Mucosa of descending colon (tissue), 3 donors: ENCODE measurements around the gene ZFP69B. TPM values are rescaled to one million over a fixed set of nuclear protein-coding genes. Genes with fewer than 3 reads are reported as not detected.

Experiments used
- ATAC-seq: fragments of 200-7000 bp; cut with Tn5 transposase; one replicate; pipeline ENCODE4 v1.9.1; 2020; ENCODE audit warnings: mild to moderate bottlenecking, moderate library complexity
- DNase-seq, 3 donors: peaks; one replicate each; pipeline ENCODE4 v3.0.0-alpha.2; 2020
- H3K36me3 ChIP-seq: fragments of 200-600 bp; one replicate; pipeline ENCODE4 v1.8.0; 2021; ENCODE audit warnings: low read depth, mild to moderate bottlenecking
- H3K4me1 ChIP-seq: fragments of 200-600 bp; one replicate; pipeline ENCODE4 v1.8.0; 2021; ENCODE audit warnings: low read depth, mild to moderate bottlenecking
- H3K4me3 ChIP-seq: fragments of 200-600 bp; one replicate; pipeline ENCODE4 v1.8.0; 2021; ENCODE audit warnings: mild to moderate bottlenecking
- H3K9me3 ChIP-seq: fragments of 200-600 bp; one replicate; pipeline ENCODE4 v1.8.0; 2021; ENCODE audit warnings: mild to moderate bottlenecking
- CTCF ChIP-seq: fragments of 200-600 bp; IDR thresholded peaks from one replicate; pipeline ENCODE4 v1.8.0; 2022; ENCODE audit warnings: antibody characterized with exemption, mild to moderate bottlenecking
- intact Hi-C, 2 donors: fragments of 100-400 bp; cut with DNase I in 1 of 2; cut with micrococcal nuclease in 1 of 2; formaldehyde crosslinking; loops; one replicate each; pipeline versions ENCODE4 v1.11.0 to v1.11.1; 2022; cut with DNase I, micrococcal nuclease
- total RNA-seq, 3 donors: library from RNA; stranded (reverse); fragmentation: NEBNext Ultra II Directional in 2 of 3; extraction: Animal tissue kit (Norgen Biotek cat#: 25700) in 2 of 3; gene quantifications; one replicate each; pipeline versions ENCODE4 v1.2.1 to v1.2.4, GENCODE V29; 2021 to 2023
- donor health status: DM: no; HTN: no; CAD: no; lungs with moderate emphysema.
- donor health status: DM: no; HTN: no; CAD: no.
- donor health status: DM: no; HTN: yes; CAD: no.

Gene ZFP69B
- total RNA-seq, 3 donors from 2014 or later, result 1.4 to 2.1 (median 2.1) TPM

- Histone ChIP-seq H3K9me3 (peaks cover 100% of the 10 kb centered on the region), H3K4me3 (no peak overlapping the region), H3K4me1 (no peaks in the 10 kb centered on the region), H3K36me3 (no peaks in the 10 kb centered on the region)
- intact Hi-C loops, result no loop called here
- ATAC-seq, result no peak
- TF ChIP-seq CTCF, result no peak
- DNase-seq, result no peak
Measured at GRCh38 chr1:40462956-40463590, 12.8 kb downstream of the ZFP69B start.

- DNase-seq, result no peak
- Histone ChIP-seq H3K4me1 (no peaks in the 10 kb centered on the region), H3K4me3 (no peak overlapping the region), H3K9me3 (peaks cover 72% of the 10 kb centered on the region), H3K36me3 (no peaks in the 10 kb centered on the region)
- ATAC-seq, result no peak
- TF ChIP-seq CTCF, result no peak
- intact Hi-C loops, result no loop called here
Measured at GRCh38 chr1:40469327-40469726, 19.1 kb downstream of the ZFP69B start.

GRCh38 chr1:40475268-40475667 lies 25.0 kb downstream of the ZFP69B start:
- no peak overlapping the region for H3K4me3 ChIP-seq
- no peak for ATAC-seq
- intact Hi-C loops, result no loop called here
- DNase-seq, result no peak
- no peak for TF ChIP-seq CTCF
- H3K9me3 ChIP-seq, result peaks cover 28% of the 10 kb centered on the region
- H3K4me1 ChIP-seq, result peaks cover 6% of the 10 kb centered on the region
- H3K36me3 ChIP-seq, result no peaks in the 10 kb centered on the region

GRCh38 chr1:40476924-40477677 lies 26.8 kb downstream of the ZFP69B start, which contains the start of gene ZFP69:
TSS of gene ZFP69 (plus strand) at chr1:40477290. CDS start at chr1:40479362, 2,072 bp downstream.
- Histone ChIP-seq H3K4me3 (peak within 1 kb of the TSS; percentile 80), H3K36me3 (no peaks in the 10 kb centered on the region), H3K9me3 (peaks cover 15% of the 10 kb centered on the region), H3K4me1 (peaks cover 6% of the 10 kb centered on the region)
- TF ChIP-seq CTCF, result no peak
- intact Hi-C loops, result no loop called here
- peak; percentile 97 for ATAC-seq
- DNase-seq, result peak; percentile 81 to 87 (median 86)

- DNase-seq (peak in 2 of 3 donors; percentile 15 to 38), ATAC-seq (peak; percentile 50)
- peak overlapping the region; percentile 80 for H3K4me3 ChIP-seq
- H3K4me1 ChIP-seq, result peaks cover 6% of the 10 kb centered on the region
- intact Hi-C loops, result no loop called here
- H3K9me3 ChIP-seq, result peaks cover 15% of the 10 kb centered on the region
- TF ChIP-seq CTCF, result no peak
- no peaks in the 10 kb centered on the region for H3K36me3 ChIP-seq
Measured at GRCh38 chr1:40477678-40478053, 27.4 kb downstream of the ZFP69B start.
